DND-41 (cell line): Measurements from ENCODE around the gene CPSF6.
"Not testable (repeated sequence)": the region's sequence is repeated elsewhere in the genome, so short reads cannot be mapped to it uniquely, and the experiment has no call there.

Experiments used
- ATAC-seq: fragments of 200-7000 bp; cut with Tn5 transposase; 3 replicates; pipeline ENCODE4 v1.9.1; 2021; ENCODE audit warnings: low read depth; ENCODE audit not compliant: insufficient read depth
- DNase-seq: peaks from one replicate; pipeline ENCODE4 v3.0.0-alpha.2; 2020
- H2AFZ ChIP-seq: 2 replicates; pipeline ENCODE4 v1.6.0; 2012; ENCODE audit warnings: low read depth, low read length
- H3K27ac ChIP-seq: 2 replicates; pipeline ENCODE4 v1.5.1; 2012; ENCODE audit warnings: low read length, inconsistent platforms
- H3K27me3 ChIP-seq: fragments of 200-600 bp; sonication (generic); 2 replicates; pipeline ENCODE4 v1.6.0; 2012; ENCODE audit warnings: low read length, mild to moderate bottlenecking, inconsistent platforms; ENCODE audit not compliant: insufficient read depth, poor library complexity
- H3K36me3 ChIP-seq: 2 replicates; pipeline ENCODE4 v1.5.1; 2012; ENCODE audit warnings: low read length, inconsistent platforms; ENCODE audit not compliant: insufficient read depth
- H3K4me1 ChIP-seq: 2 replicates; pipeline ENCODE4 v1.5.1; 2012; ENCODE audit warnings: mild to moderate bottlenecking, low read length; ENCODE audit not compliant: insufficient read depth
- H3K4me2 ChIP-seq: 2 replicates; pipeline ENCODE4 v1.6.0; 2012; ENCODE audit warnings: mild to moderate bottlenecking, moderate library complexity, low read length, inconsistent platforms; ENCODE audit not compliant: insufficient read depth
- H3K4me3 ChIP-seq, 2 experiments: fragments of 200-600 bp in 1 of 2; shearing (Covaris generic) in 1 of 2; 2 replicates each; pipeline ENCODE4 v1.5.1; 2012 to 2016; ENCODE audit warnings: inconsistent platforms in 2 of 2, low read length in 2 of 2, mild to moderate bottlenecking in 2 of 2, low read depth in 1 of 2, moderate library complexity in 1 of 2
- H3K79me2 ChIP-seq: 2 replicates; pipeline ENCODE4 v1.6.0; 2012; ENCODE audit warnings: low read length, inconsistent platforms; ENCODE audit not compliant: insufficient read depth
- H3K9ac ChIP-seq: 2 replicates; pipeline ENCODE4 v1.6.0; 2012; ENCODE audit warnings: low read depth, mild to moderate bottlenecking, inconsistent platforms, low read length, moderate library complexity
- H3K9me3 ChIP-seq: 2 replicates; pipeline ENCODE4 v1.5.1; 2012; ENCODE audit warnings: low read length, moderate library complexity, mild to moderate bottlenecking, inconsistent platforms; ENCODE audit not compliant: insufficient read depth, severe bottlenecking
- H4K20me1 ChIP-seq: 2 replicates; pipeline ENCODE4 v1.6.0; 2012; ENCODE audit warnings: low read length; ENCODE audit not compliant: insufficient read depth
- CTCF ChIP-seq: IDR thresholded peaks from 2 replicates; pipeline ENCODE4 v1.5.1; 2012; ENCODE audit warnings: borderline replicate concordance, low read length, moderate library complexity, mild to moderate bottlenecking; ENCODE audit not compliant: poor library complexity, severe bottlenecking; ENCODE audit errors: extremely low read depth
- EZH2 ChIP-seq: IDR thresholded peaks from 3 replicates; pipeline ENCODE4 v1.6.1; 2012; ENCODE audit warnings: borderline replicate concordance, low read depth, mild to moderate bottlenecking, moderate library complexity, low read length, inconsistent platforms; ENCODE audit not compliant: severe bottlenecking

Gene CPSF6

GRCh38 chr12:69258655-69259054 lies 19.3 kb downstream of the CPSF6 start:
- Histone ChIP-seq H3K4me2 (no peak overlapping the region), H3K9ac (no peak overlapping the region), H4K20me1 (peaks cover 32% of the 10 kb centered on the region), H3K4me1 (no peaks in the 10 kb centered on the region), H2AFZ (no peak overlapping the region), H3K36me3 (peaks cover 94% of the 10 kb centered on the region), H3K27me3 (no peaks in the 10 kb centered on the region), H3K4me3 (no peak overlapping the region), H3K27ac (no peak overlapping the region), H3K9me3 (no peaks in the 10 kb centered on the region), H3K79me2 (peaks cover 53% of the 10 kb centered on the region)
- TF ChIP-seq EZH2 (no peak), CTCF (no peak)
- DNase-seq (no peak), ATAC-seq (no peak)

GRCh38 chr12:69262264-69262974 lies 23.1 kb downstream of the CPSF6 start:
- no peak for TF ChIP-seq EZH2
- TF ChIP-seq CTCF, result no peak
- no peak overlapping the region for H2AFZ ChIP-seq
- no peak overlapping the region for H3K4me3 ChIP-seq
- no peaks in the 10 kb centered on the region for H3K27me3 ChIP-seq
- H3K27ac ChIP-seq, result no peak overlapping the region
- H4K20me1 ChIP-seq, result peaks cover 11% of the 10 kb centered on the region
- H3K4me1 ChIP-seq, result no peaks in the 10 kb centered on the region
- no peak for ATAC-seq
- H3K36me3 ChIP-seq, result peaks cover 92% of the 10 kb centered on the region
- H3K9me3 ChIP-seq, result no peaks in the 10 kb centered on the region
- H3K4me2 ChIP-seq, result no peak overlapping the region
- no peak for DNase-seq
- H3K9ac ChIP-seq, result no peak overlapping the region
- H3K79me2 ChIP-seq, result peaks cover 20% of the 10 kb centered on the region

- Histone ChIP-seq H3K79me2 (peaks cover 10% of the 10 kb centered on the region), H3K9me3 (no peaks in the 10 kb centered on the region), H3K36me3 (peaks cover 83% of the 10 kb centered on the region), H2AFZ (no peak overlapping the region), H3K4me3 (no peak overlapping the region), H3K4me1 (no peaks in the 10 kb centered on the region), H3K9ac (no peak overlapping the region), H3K27me3 (no peaks in the 10 kb centered on the region), H3K4me2 (no peak overlapping the region), H4K20me1 (peaks cover 8% of the 10 kb centered on the region; the same call in 1 of the 2 replicates), H3K27ac (no peak overlapping the region)
- no peak for ATAC-seq
- DNase-seq, result no peak
- TF ChIP-seq CTCF, result no peak
- no peak for TF ChIP-seq EZH2
These were observed 25.8 kb downstream of the CPSF6 start for GRCh38 chr12:69265205-69265604.

- not testable (repeated sequence) for H3K27me3 ChIP-seq, H3K4me2 ChIP-seq, H2AFZ ChIP-seq, DNase-seq, H3K4me3 ChIP-seq, H3K27ac ChIP-seq, H3K4me1 ChIP-seq, H4K20me1 ChIP-seq, H3K79me2 ChIP-seq, ATAC-seq, H3K9ac ChIP-seq, H3K9me3 ChIP-seq
- H3K36me3 ChIP-seq, result peaks cover 83% of the 10 kb centered on the region
These were observed 26.3 kb downstream of the CPSF6 start for GRCh38 chr12:69265633-69266032.
